Choroid plexus epithelial cell (primary cell): ENCODE results near the gene CDC42BPA.
"Not testable (repeated sequence)": the region's sequence is repeated elsewhere in the genome, so short reads cannot be mapped to it uniquely, and the experiment has no call there.

ENCODE experiments used
- DNase-seq: peaks from one replicate; pipeline ENCODE4 v3.0.0-alpha.2; 2010; ENCODE audit warnings: low read depth
- H3K4me3 ChIP-seq: 2 replicates; pipeline ENCODE4 v1.5.1; 2011; ENCODE audit warnings: low read depth, mild to moderate bottlenecking, control low read depth, low read length, moderate library complexity
- CTCF ChIP-seq: conservative IDR thresholded peaks from 2 replicates; pipeline ENCODE4 v1.5.1; 2011; ENCODE audit warnings: low read depth, mild to moderate bottlenecking, control low read depth, inconsistent platforms, low read length, moderate library complexity

The CDC42BPA gene

GRCh38 chr1:226958300-226958699, 360.0 kb downstream of the CDC42BPA start:
- no peak overlapping the region for H3K4me3 ChIP-seq
- TF ChIP-seq CTCF = no peak
- no peak for DNase-seq

GRCh38 chr1:226957714-226958113, 360.6 kb downstream of the CDC42BPA start:
- no peak overlapping the region for H3K4me3 ChIP-seq
- DNase-seq = no peak
- TF ChIP-seq CTCF = no peak

- no peak overlapping the region for H3K4me3 ChIP-seq
- DNase-seq = no peak
- TF ChIP-seq CTCF = no peak
Measured at GRCh38 chr1:226956942-226957713, 361.2 kb downstream of the CDC42BPA start.

- not testable (repeated sequence) for DNase-seq, H3K4me3 ChIP-seq
Measured at GRCh38 chr1:226955857-226956256, 362.4 kb downstream of the CDC42BPA start.

GRCh38 chr1:226954777-226955176, 363.5 kb downstream of the CDC42BPA start:
- DNase-seq = no peak
- no peak for TF ChIP-seq CTCF
- H3K4me3 ChIP-seq = no peak overlapping the region

- TF ChIP-seq CTCF = no peak
- H3K4me3 ChIP-seq = no peak overlapping the region
- no peak for DNase-seq
Measured at GRCh38 chr1:226954337-226954736, 364.0 kb downstream of the CDC42BPA start.

- H3K4me3 ChIP-seq = no peak overlapping the region
- DNase-seq = no peak
- no peak for TF ChIP-seq CTCF
Measured at GRCh38 chr1:226953175-226953800, 365.0 kb downstream of the CDC42BPA start.
